AG04450 (cell line): Measurements from ENCODE around the gene POMT2. TPM values are rescaled to one million over a fixed set of nuclear protein-coding genes. Genes with fewer than 3 reads are reported as not detected.

Experiments used
- CTCF ChIA-PET: fragments of 300-600, 350-600 bp; formaldehyde crosslinking; extraction: SDS; loops from one replicate; lab custom pipeline; 2022; ENCODE audit warnings: antibody characterized with exemption, inconsistent platforms; lab: Charles Lee
- POLR2A ChIA-PET: fragments of 350-600 bp; formaldehyde crosslinking; extraction: SDS; loops from one replicate; lab custom pipeline; 2021; ENCODE audit warnings: antibody characterized with exemption, inconsistent platforms; lab: Yijun Ruan, JAX
- DNase-seq: peaks from one replicate; pipeline ENCODE4 v3.0.0-alpha.2; 2011; ENCODE audit warnings: low read depth, low spot score
- H3K27ac ChIP-seq: one replicate; pipeline ENCODE4 v1.5.1; 2012; ENCODE audit warnings: low read depth, low read length, control low read depth
- H3K27me3 ChIP-seq: one replicate; pipeline ENCODE4 v1.6.0; 2012; ENCODE audit warnings: low read length; ENCODE audit not compliant: control insufficient read depth, insufficient read depth
- H3K4me3 ChIP-seq: 2 replicates; pipeline ENCODE4 v1.5.1; 2011; ENCODE audit warnings: mild to moderate bottlenecking, low read depth, low read length, control low read depth
- H3K9me3 ChIP-seq: 2 replicates; pipeline ENCODE4 v1.5.1; 2012; ENCODE audit warnings: low read length; ENCODE audit not compliant: control insufficient read depth, insufficient read depth
- polyA plus RNA-seq: library from polyadenylated mRNA; depleted of rRNA; stranded (reverse); fragments of >200 nt; gene quantifications from 2 replicates; pipeline ENCODE4 v1.2.3, GENCODE V29; 2011
- TF ChIP-seq, protein P1 (sequence below): IDR thresholded peaks from 2 replicates; pipeline ENCODE4 v1.5.1; 2011; ENCODE audit warnings: low read depth, low read length, control low read depth, inconsistent platforms

POMT2 gene
- polyA plus RNA-seq, 1 experiment, result 17.2 TPM

DNA sequence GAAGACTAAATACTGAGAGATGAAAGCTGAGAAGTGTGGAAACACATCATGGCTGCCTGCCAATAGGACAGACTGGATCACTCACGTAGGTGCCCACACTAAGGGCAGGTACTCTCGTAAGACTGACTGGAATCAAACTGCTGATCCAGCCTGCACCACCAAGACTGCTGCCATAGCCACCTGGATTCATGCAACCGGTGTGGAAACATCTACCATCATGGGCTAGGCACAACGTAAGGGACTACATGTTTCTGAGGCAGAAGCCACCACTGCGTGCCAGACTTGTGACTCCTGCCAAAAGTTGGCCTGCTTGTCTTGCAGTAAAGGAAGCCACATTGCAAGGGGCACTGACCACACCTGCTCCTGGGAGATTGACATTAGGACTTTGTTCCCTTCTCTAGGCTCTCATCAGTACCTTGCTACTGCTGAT, 3.8 kb downstream of the POMT2 start:
- CTCF ChIA-PET, result interaction anchor here (0.6 to 6.6 kb wide), 24 partner anchors 8 to 1785 kb away, joined by 3 to 305 read pairs (median 6); partner anchors contain the start of genes SAMD15 and TMED8
- Histone ChIP-seq H3K4me3 (no peak overlapping the region), H3K27me3 (no peaks in the 10 kb centered on the region), H3K9me3 (no peaks in the 10 kb centered on the region; the same call in 1 of the 2 replicates), H3K27ac (no peak overlapping the region)
- POLR2A ChIA-PET, result no interaction called here
- TF ChIP-seq, protein P1, sequence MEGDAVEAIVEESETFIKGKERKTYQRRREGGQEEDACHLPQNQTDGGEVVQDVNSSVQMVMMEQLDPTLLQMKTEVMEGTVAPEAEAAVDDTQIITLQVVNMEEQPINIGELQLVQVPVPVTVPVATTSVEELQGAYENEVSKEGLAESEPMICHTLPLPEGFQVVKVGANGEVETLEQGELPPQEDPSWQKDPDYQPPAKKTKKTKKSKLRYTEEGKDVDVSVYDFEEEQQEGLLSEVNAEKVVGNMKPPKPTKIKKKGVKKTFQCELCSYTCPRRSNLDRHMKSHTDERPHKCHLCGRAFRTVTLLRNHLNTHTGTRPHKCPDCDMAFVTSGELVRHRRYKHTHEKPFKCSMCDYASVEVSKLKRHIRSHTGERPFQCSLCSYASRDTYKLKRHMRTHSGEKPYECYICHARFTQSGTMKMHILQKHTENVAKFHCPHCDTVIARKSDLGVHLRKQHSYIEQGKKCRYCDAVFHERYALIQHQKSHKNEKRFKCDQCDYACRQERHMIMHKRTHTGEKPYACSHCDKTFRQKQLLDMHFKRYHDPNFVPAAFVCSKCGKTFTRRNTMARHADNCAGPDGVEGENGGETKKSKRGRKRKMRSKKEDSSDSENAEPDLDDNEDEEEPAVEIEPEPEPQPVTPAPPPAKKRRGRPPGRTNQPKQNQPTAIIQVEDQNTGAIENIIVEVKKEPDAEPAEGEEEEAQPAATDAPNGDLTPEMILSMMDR, result no peak
- DNase-seq, result no peak

DNA sequence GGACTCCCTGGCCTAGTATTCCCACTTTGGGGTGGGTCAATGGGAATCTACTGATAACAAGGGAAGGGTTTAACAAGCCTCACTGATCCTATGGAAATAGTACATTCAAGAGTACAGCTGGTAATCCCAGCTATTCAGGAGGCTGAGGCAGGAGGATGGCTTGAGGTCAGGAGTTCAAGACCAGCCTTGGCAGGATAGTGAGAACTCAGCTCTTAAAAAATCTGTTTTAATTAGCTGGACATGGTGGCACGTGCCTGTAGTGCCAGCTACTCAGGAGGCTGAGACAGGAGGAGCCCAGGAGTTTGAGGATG, 4.5 kb downstream of the POMT2 start:
- Histone ChIP-seq H3K9me3 (no peaks in the 10 kb centered on the region; the same call in 1 of the 2 replicates), H3K27ac (no peak overlapping the region), H3K27me3 (no peaks in the 10 kb centered on the region), H3K4me3 (no peak overlapping the region)
- TF ChIP-seq, protein P1, result no peak
- no peak for DNase-seq
- ChIA-PET CTCF (interaction anchor here (0.6 to 6.6 kb wide), 41 partner anchors 8 to 1328 kb away, joined by 3 to 305 read pairs (median 6); partner anchors contain the start of genes SAMD15, TMED8 and VIPAS39), POLR2A (interaction anchor here (0.7 to 1.2 kb wide), 4 partner anchors 9 to 90 kb away, joined by 3 to 12 read pairs (median 8); no protein-coding TSS in a partner anchor)

DNA sequence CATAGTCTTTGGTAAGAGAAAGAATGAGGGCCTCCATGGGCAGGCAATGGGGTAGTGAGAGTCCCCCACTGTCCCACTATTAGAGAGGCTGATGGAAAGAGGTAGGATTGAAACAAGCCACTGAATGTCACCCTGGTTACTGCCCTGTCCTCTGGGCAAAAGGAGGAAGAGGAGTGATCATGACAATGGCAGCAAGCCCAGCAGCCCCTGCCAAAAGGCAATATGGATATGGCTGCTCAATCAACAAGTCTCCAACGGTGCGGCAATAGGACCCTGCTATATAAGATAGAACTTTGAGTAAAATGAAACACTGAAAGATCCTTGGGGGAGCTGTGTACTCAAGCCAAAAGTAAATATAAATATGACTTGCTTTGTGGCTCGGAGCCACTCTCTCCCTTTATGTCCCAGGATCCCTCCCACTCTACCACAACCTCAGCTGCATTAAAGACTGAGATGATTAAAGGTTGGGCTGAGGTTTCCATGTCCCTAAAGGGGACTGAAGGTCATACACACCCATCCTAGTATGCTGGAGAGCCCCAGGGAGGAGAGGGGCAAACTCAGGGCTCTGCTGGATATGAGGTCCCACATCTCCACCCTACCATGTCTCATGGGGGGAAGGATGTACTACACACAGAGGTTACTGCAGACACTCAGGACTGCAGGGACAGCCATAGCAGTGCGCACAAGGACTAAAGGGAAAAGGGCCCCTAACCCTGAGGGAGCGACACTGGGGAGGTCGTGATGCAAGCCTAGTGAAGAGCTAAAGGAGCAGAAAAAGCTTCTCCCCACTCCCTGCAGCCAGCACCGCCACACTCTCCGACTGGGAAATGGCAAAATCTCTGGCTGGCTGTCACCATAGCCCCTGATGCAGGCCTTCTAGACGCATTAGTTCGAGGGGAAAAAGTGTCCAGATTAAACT, 5.9 kb downstream of the POMT2 start:
- peak overlapping the region; percentile 58 for H3K27ac ChIP-seq
- TF ChIP-seq, protein P1, result no peak
- H3K27me3 ChIP-seq, result no peaks in the 10 kb centered on the region
- ChIA-PET CTCF (interaction anchor here (0.6 to 6.6 kb wide), 23 partner anchors 10 to 441 kb away, joined by 3 to 305 read pairs (median 7); no protein-coding TSS in a partner anchor), POLR2A (interaction anchor here (0.6 to 1.2 kb wide), 3 partner anchors 11 to 104 kb away, joined by 6 to 10 read pairs (median 10); no protein-coding TSS in a partner anchor)
- DNase-seq, result no peak
- no peaks in the 10 kb centered on the region for H3K9me3 ChIP-seq
- H3K4me3 ChIP-seq, result no peak overlapping the region

DNA sequence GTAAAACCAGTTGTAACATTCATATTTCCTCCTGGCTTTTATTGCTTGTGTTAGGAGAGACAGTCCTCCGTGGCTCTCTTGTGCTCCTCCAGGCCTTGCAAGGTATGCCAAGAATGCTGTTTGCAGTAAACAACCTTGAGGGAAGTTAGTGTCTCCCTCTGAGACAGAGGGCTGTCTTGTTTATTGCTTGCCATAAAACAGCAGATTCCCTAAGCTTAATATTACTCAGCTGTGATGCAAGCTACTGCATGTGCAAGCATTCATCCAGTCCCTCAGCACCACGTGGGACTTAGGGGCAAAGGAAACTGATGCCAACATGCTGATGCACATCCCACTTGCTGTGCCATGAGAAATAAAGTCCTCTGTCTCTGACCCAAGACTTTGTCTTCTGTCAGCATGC, 6.6 kb downstream of the POMT2 start:
- ChIA-PET CTCF (interaction anchor here (1.3 to 6.6 kb wide), 5 partner anchors 10 to 440 kb away, joined by 3 to 305 read pairs (median 33); partner anchors contain the start of gene SAMD15), POLR2A (interaction anchor here (1.2 kb wide), 1 partner anchor 10 kb away, joined by 10 read pairs; no protein-coding TSS in a partner anchor)
- H3K4me3 ChIP-seq, result no peak overlapping the region
- H3K9me3 ChIP-seq, result no peaks in the 10 kb centered on the region
- peak overlapping the region; percentile 58 for H3K27ac ChIP-seq
- TF ChIP-seq, protein P1, result no peak
- DNase-seq, result peak; percentile 76
- H3K27me3 ChIP-seq, result no peaks in the 10 kb centered on the region
